Measurements from ENCODE around the gene GMEB2.
"Not testable (repeated sequence)": the region's sequence is repeated elsewhere in the genome, so short reads cannot be mapped to it uniquely, and the experiment has no call there.

The GMEB2 gene

DNA sequence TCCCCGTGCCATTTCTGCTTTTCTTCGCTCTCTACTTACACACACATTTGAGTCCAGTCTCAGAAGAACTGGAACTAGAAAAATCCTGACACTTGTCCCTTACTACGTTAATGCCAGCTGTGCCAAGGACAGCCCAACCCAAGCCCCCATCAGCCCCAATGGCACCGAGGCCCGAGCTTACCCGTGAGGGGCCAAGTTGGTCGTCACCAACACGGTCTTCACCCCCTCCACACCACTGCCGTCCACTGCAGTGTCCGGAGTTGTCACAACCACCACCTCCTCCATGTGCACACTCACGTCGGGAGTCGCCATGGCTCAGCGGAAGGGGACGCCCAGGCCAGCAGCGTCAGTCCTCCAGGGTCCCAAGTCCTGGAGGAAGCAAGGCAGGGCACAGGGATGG lies 7.8 kb downstream of the GMEB2 start:
- Histone ChIP-seq H3K27me3 (ENCODE audit: control insufficient read depth in 1 of 2, insufficient read depth in 2 of 2, low read length in 2 of 2) (no peaks in the 10 kb centered on the region), H3K36me3 (ENCODE audit: insufficient read depth, low read length) (peaks cover 19% of the 10 kb centered on the region), H3K4me1 (ENCODE audit: insufficient read depth, low read length) (no peaks in the 10 kb centered on the region), H3K27ac (ENCODE audit: low read depth, low read length) (no peak overlapping the region), H3K9me3 (ENCODE audit: low read length) (no peaks in the 10 kb centered on the region), H3K4me3 (ENCODE audit: low read depth in 1 of 2, low read length in 2 of 2) (no peak overlapping the region), H3K9ac (ENCODE audit: low read length) (no peak overlapping the region)

- Histone ChIP-seq H3K9me3 (ENCODE audit: low read length) (no peaks in the 10 kb centered on the region), H3K27ac (ENCODE audit: low read depth, low read length) (no peak overlapping the region), H3K27me3 (ENCODE audit: control insufficient read depth in 1 of 2, insufficient read depth in 2 of 2, low read length in 2 of 2) (no peaks in the 10 kb centered on the region), H3K9ac (ENCODE audit: low read length) (no peak overlapping the region), H3K4me3 (ENCODE audit: low read depth in 1 of 2, low read length in 2 of 2) (no peak overlapping the region), H3K4me1 (ENCODE audit: insufficient read depth, low read length) (no peaks in the 10 kb centered on the region), H3K36me3 (ENCODE audit: insufficient read depth, low read length) (peaks cover 19% of the 10 kb centered on the region)
Measured at GRCh38 chr20:63618291-63618980, 8.5 kb downstream of the GMEB2 start.

GRCh38 chr20:63617876-63618265 lies 9.0 kb downstream of the GMEB2 start:
- H3K36me3 ChIP-seq (ENCODE audit: insufficient read depth, low read length), result peaks cover 19% of the 10 kb centered on the region

DNA sequence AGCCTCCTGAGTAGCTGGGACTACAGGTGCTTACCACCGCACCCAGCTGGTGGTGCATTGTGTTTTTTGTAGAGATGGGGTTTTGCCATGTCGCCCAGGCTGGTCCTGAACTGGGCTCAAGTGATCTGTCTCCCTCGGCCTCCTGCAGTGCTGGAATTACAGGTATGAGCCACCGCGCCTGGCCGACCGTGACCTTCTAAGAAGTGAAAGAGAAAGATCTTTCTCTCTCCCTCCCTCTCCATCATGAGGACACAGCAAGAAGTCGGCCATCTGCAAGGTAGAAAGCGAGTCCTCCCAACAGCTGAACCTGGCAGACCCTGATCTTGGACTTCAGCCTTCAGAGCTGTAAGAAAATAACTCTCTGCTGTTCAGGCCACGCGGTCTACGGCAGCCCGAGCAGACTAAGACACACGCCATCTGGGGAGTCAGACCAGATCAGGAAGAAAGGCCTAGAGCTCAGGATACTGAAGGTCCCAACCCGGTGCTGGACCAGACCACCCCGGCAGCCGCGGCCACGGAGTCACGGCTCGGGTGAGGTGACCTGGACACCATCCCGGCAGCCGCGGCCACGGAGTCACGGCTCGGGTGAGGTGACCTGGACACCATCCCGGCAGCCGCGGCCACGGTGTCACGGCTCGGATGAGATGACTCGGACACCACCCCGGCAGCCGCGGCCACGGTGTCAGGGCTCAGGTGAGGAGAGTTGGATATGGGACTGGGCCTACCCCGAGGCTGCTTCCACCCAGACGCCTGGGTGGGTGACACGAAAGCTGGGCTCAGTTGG lies 9.6 kb downstream of the GMEB2 start:
- Histone ChIP-seq H3K4me3 (ENCODE audit: low read depth in 1 of 2, low read length in 2 of 2) (no peak overlapping the region), H3K27ac (ENCODE audit: low read depth, low read length) (no peak overlapping the region), H3K9me3 (ENCODE audit: low read length) (no peaks in the 10 kb centered on the region), H3K36me3 (ENCODE audit: insufficient read depth, low read length) (peaks cover 19% of the 10 kb centered on the region), H3K4me1 (ENCODE audit: insufficient read depth, low read length) (no peaks in the 10 kb centered on the region), H3K9ac (ENCODE audit: low read length) (no peak overlapping the region), H3K27me3 (ENCODE audit: control insufficient read depth in 1 of 2, insufficient read depth in 2 of 2, low read length in 2 of 2) (no peaks in the 10 kb centered on the region)

More at GRCh38 chr20:63617876-63618265, 9.0 kb downstream of the GMEB2 start:
- no peak overlapping the region for H3K4me3 ChIP-seq (ENCODE audit: low read depth in 1 of 2, low read length in 2 of 2)
- H3K9ac ChIP-seq (ENCODE audit: low read length), result no peak overlapping the region
- no peak overlapping the region for H3K27ac ChIP-seq (ENCODE audit: low read depth, low read length)
- H3K4me1 ChIP-seq (ENCODE audit: insufficient read depth, low read length), result no peaks in the 10 kb centered on the region
- no peaks in the 10 kb centered on the region for H3K9me3 ChIP-seq (ENCODE audit: low read length)
- H3K27me3 ChIP-seq (ENCODE audit: control insufficient read depth in 1 of 2, insufficient read depth in 2 of 2, low read length in 2 of 2), result no peaks in the 10 kb centered on the region

- not testable (repeated sequence) for H3K4me1 ChIP-seq (ENCODE audit: insufficient read depth, low read length); H3K9me3 ChIP-seq (ENCODE audit: low read length); H3K27me3 ChIP-seq (ENCODE audit: control insufficient read depth in 1 of 2, insufficient read depth in 2 of 2, low read length in 2 of 2); H3K4me3 ChIP-seq (ENCODE audit: low read depth in 1 of 2, low read length in 2 of 2); H3K27ac ChIP-seq (ENCODE audit: low read depth, low read length); H3K9ac ChIP-seq (ENCODE audit: low read length)
- H3K36me3 ChIP-seq (ENCODE audit: insufficient read depth, low read length), result peaks cover 19% of the 10 kb centered on the region
Measured at GRCh38 chr20:63613863-63614594, 12.9 kb downstream of the GMEB2 start.

GRCh38 chr20:63612276-63612931 lies 14.5 kb downstream of the GMEB2 start:
- Histone ChIP-seq H3K4me3 (ENCODE audit: low read depth in 1 of 2, low read length in 2 of 2) (no peak overlapping the region), H3K9ac (ENCODE audit: low read length) (no peak overlapping the region), H3K4me1 (ENCODE audit: insufficient read depth, low read length) (no peaks in the 10 kb centered on the region), H3K9me3 (ENCODE audit: low read length) (no peaks in the 10 kb centered on the region), H3K27ac (ENCODE audit: low read depth, low read length) (no peak overlapping the region), H3K36me3 (ENCODE audit: insufficient read depth, low read length) (peaks cover 8% of the 10 kb centered on the region), H3K27me3 (ENCODE audit: control insufficient read depth in 1 of 2, insufficient read depth in 2 of 2, low read length in 2 of 2) (no peaks in the 10 kb centered on the region)

DNA sequence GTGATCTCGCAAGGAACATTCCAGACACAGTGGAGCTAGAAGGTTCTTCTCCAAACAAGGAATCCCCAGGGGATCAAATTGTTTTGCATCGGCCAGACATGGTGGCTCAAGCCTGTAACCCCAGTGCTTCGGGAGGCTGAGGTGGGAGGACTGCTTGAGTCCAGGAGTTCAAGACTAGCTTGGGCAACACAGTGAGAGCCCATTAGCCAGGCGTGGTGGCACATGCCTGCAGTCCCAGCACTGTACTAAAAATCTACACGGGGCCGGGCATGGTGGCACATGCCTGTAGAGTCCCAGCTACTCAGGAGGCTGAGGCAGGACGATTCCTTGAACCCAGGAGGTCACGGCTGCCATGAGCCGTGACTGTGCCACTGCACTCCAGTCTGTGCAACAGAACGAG lies 15.3 kb downstream of the GMEB2 start:
- Histone ChIP-seq H3K36me3 (ENCODE audit: insufficient read depth, low read length) (peaks cover 2% of the 10 kb centered on the region), H3K4me3 (ENCODE audit: low read depth in 1 of 2, low read length in 2 of 2) (no peak overlapping the region)

DNA sequence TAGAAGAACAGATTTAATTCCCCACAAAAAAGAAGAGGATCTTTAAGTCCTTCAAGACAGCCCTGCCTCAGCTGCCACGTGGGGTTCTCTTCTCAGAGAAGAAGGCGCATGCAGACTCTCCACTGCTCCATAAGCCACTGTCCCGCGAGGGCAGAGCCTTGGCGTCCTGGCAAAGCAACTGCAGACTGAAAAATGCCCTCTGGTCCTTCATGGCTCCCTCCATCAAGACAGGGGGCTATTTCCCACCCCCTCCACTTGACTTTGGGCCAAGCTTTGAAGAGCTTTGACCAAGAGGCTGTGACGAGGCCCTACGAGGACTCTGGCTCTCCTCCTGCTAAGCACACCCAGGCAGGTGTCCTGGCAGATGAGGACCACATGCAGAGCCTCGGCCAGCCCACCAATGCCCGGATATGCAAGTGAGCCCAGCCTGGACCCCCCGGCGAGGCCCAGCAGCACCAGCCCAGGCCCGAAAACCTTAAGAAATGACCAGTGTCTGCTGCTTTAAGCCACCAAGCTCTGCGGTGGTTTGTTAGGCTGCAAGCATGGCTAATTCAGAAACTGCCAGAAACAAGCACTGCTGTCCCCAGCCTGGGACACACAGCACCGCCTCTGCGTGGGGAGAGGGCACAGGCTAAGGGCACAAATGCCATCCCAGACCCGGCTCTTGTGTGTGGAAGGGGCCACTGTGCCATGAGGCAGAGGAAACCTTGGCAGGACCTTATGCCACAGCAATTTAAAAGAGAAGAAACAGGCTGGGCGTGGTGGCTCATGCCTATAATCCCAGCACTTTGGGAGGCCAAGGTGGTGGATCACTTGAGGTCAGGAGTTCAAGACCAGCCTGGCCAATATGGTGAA lies 16.1 kb downstream of the GMEB2 start:
- no peak overlapping the region for H3K9ac ChIP-seq (ENCODE audit: low read length)
- H3K4me3 ChIP-seq (ENCODE audit: low read depth in 1 of 2, low read length in 2 of 2), result no peak overlapping the region
- H3K9me3 ChIP-seq (ENCODE audit: low read length), result no peaks in the 10 kb centered on the region
- no peaks in the 10 kb centered on the region for H3K27me3 ChIP-seq (ENCODE audit: control insufficient read depth in 1 of 2, insufficient read depth in 2 of 2, low read length in 2 of 2)
- H3K27ac ChIP-seq (ENCODE audit: low read depth, low read length), result no peak overlapping the region
- no peaks in the 10 kb centered on the region for H3K36me3 ChIP-seq (ENCODE audit: insufficient read depth, low read length)
- H3K4me1 ChIP-seq (ENCODE audit: insufficient read depth, low read length), result no peaks in the 10 kb centered on the region

More for the DNA sequence above, 15.3 kb downstream of the GMEB2 start:
- Histone ChIP-seq H3K27ac (ENCODE audit: low read depth, low read length) (no peak overlapping the region), H3K9ac (ENCODE audit: low read length) (no peak overlapping the region), H3K4me1 (ENCODE audit: insufficient read depth, low read length) (no peaks in the 10 kb centered on the region), H3K9me3 (ENCODE audit: low read length) (no peaks in the 10 kb centered on the region), H3K27me3 (ENCODE audit: control insufficient read depth in 1 of 2, insufficient read depth in 2 of 2, low read length in 2 of 2) (no peaks in the 10 kb centered on the region)

- H3K4me3 ChIP-seq (ENCODE audit: low read depth in 1 of 2, low read length in 2 of 2), result no peak overlapping the region
- H3K9me3 ChIP-seq (ENCODE audit: low read length), result no peaks in the 10 kb centered on the region
- no peak overlapping the region for H3K27ac ChIP-seq (ENCODE audit: low read depth, low read length)
- H3K36me3 ChIP-seq (ENCODE audit: insufficient read depth, low read length), result peaks cover 12% of the 10 kb centered on the region
- H3K4me1 ChIP-seq (ENCODE audit: insufficient read depth, low read length), result no peaks in the 10 kb centered on the region
- no peak overlapping the region for H3K9ac ChIP-seq (ENCODE audit: low read length)
- H3K27me3 ChIP-seq (ENCODE audit: control insufficient read depth in 1 of 2, insufficient read depth in 2 of 2, low read length in 2 of 2), result no peaks in the 10 kb centered on the region
Measured at GRCh38 chr20:63606686-63607085, 20.2 kb downstream of the GMEB2 start.

- Histone ChIP-seq H3K27me3 (ENCODE audit: control insufficient read depth in 1 of 2, insufficient read depth in 2 of 2, low read length in 2 of 2) (no peaks in the 10 kb centered on the region), H3K36me3 (ENCODE audit: insufficient read depth, low read length) (peaks cover 31% of the 10 kb centered on the region), H3K4me1 (ENCODE audit: insufficient read depth, low read length) (no peaks in the 10 kb centered on the region), H3K27ac (ENCODE audit: low read depth, low read length) (no peak overlapping the region), H3K9me3 (ENCODE audit: low read length) (no peaks in the 10 kb centered on the region), H3K4me3 (ENCODE audit: low read depth in 1 of 2, low read length in 2 of 2) (no peak overlapping the region), H3K9ac (ENCODE audit: low read length) (no peak overlapping the region)
Measured at GRCh38 chr20:63602321-63602720, 24.6 kb downstream of the GMEB2 start.
